Measurements from ENCODE around the gene G6PD.
"Not testable (repeated sequence)": the region's sequence is repeated elsewhere in the genome, so short reads cannot be mapped to it uniquely, and the experiment has no call there.

Gene G6PD

GRCh38 chrX:154513716-154514115 lies 32.9 kb downstream of the G6PD start:
- DNase-seq = no peak

GRCh38 chrX:154512879-154513553 lies 33.6 kb downstream of the G6PD start:
- no peak for DNase-seq

GRCh38 chrX:154511761-154512160 lies 34.9 kb downstream of the G6PD start:
- no peak for DNase-seq

- no peak for DNase-seq
Measured at GRCh38 chrX:154509455-154509854, 37.2 kb downstream of the G6PD start.

GRCh38 chrX:154508384-154508745 lies 38.3 kb downstream of the G6PD start:
- no peak for DNase-seq

GRCh38 chrX:154507673-154508383 lies 38.8 kb downstream of the G6PD start:
- no peak for DNase-seq

- DNase-seq = no peak
Measured at GRCh38 chrX:154506483-154507332, 39.9 kb downstream of the G6PD start.

GRCh38 chrX:154505734-154506133 lies 40.9 kb downstream of the G6PD start:
- DNase-seq = no peak

- no peak for DNase-seq
Measured at GRCh38 chrX:154502989-154503388, 43.7 kb downstream of the G6PD start.

- DNase-seq = no peak
Measured at GRCh38 chrX:154502098-154502497, 44.5 kb downstream of the G6PD start.

- DNase-seq = not testable (repeated sequence)
Measured at GRCh38 chrX:154501423-154501822, 45.2 kb downstream of the G6PD start.

- DNase-seq = not testable (repeated sequence)
Measured at GRCh38 chrX:154496591-154497137, 50.0 kb downstream of the G6PD start.

- DNase-seq = no peak
Measured at GRCh38 chrX:154495472-154495922, 51.1 kb downstream of the G6PD start.

GRCh38 chrX:154494715-154495114 lies 51.9 kb downstream of the G6PD start:
- no peak for DNase-seq

- peak; percentile 81 for DNase-seq
Measured at GRCh38 chrX:154490414-154491083, 56.1 kb downstream of the G6PD start, which contains the start of gene SLC10A3. Gene SLC10A3, minus strand, starts transcription at chrX:154490629. Its CDS starts 1,689 bp downstream, at chrX:154488940.

- DNase-seq = peak; percentile 21
Measured at GRCh38 chrX:154490021-154490413, 56.6 kb downstream of the G6PD start.

GRCh38 chrX:154489182-154489581 lies 57.5 kb downstream of the G6PD start:
- DNase-seq = no peak

GRCh38 chrX:154488336-154489075 lies 58.1 kb downstream of the G6PD start:
- DNase-seq = no peak

GRCh38 chrX:154487518-154488290 lies 58.9 kb downstream of the G6PD start:
- no peak for DNase-seq

GRCh38 chrX:154486396-154487207 lies 60.0 kb downstream of the G6PD start, which contains the start of gene UBL4A:
Gene UBL4A, minus strand, starts transcription at chrX:154486615. Its CDS starts 31 bp downstream, at chrX:154486584.
- peak; percentile 43 for DNase-seq
